GM19467 (cell line): Measurements from ENCODE around the gene KCNE2.
A peak's percentile ranks its signal among the peaks of the same experiment; 100 is the strongest.

Experiments
- ATAC-seq: cut with Tn5 transposase; IDR thresholded peaks from one replicate; pipeline ENCODE4 v1.9.1; 2021; ENCODE audit warnings: mild to moderate bottlenecking, moderate library complexity; ENCODE audit not compliant: unreplicated experiment

The KCNE2 gene

GRCh38 chr21:34363733-34364132 is at the start of gene KCNE2:
Gene KCNE2 (plus strand): TSS chr21:34364006. CDS start chr21:34370479, 6,473 bp downstream.
- no peak for ATAC-seq

- no peak for ATAC-seq
Observed at GRCh38 chr21:34319585-34319984, 44.2 kb upstream of the KCNE2 start.

GRCh38 chr21:34320011-34320410 is 43.8 kb upstream of the KCNE2 start:
- no peak for ATAC-seq

- no peak for ATAC-seq
Observed at GRCh38 chr21:34330055-34330454, 33.8 kb upstream of the KCNE2 start.

- no peak for ATAC-seq
Observed at GRCh38 chr21:34331726-34332125, 32.1 kb upstream of the KCNE2 start.

GRCh38 chr21:34332347-34332746 is 31.5 kb upstream of the KCNE2 start:
- no peak for ATAC-seq

- ATAC-seq = no peak
Observed at GRCh38 chr21:34333121-34333739, 30.6 kb upstream of the KCNE2 start.

GRCh38 chr21:34335316-34335715 is 28.5 kb upstream of the KCNE2 start:
- no peak for ATAC-seq

- no peak for ATAC-seq
Observed at GRCh38 chr21:34336245-34336644, 27.6 kb upstream of the KCNE2 start.

- ATAC-seq = no peak
Observed at GRCh38 chr21:34336756-34337391, 26.9 kb upstream of the KCNE2 start.

- ATAC-seq = no peak
Observed at GRCh38 chr21:34337741-34338140, 26.1 kb upstream of the KCNE2 start.

- no peak for ATAC-seq
Observed at GRCh38 chr21:34338226-34338625, 25.6 kb upstream of the KCNE2 start.

- ATAC-seq = no peak
Observed at GRCh38 chr21:34340061-34340460, 23.7 kb upstream of the KCNE2 start.

- no peak for ATAC-seq
Observed at GRCh38 chr21:34342476-34342875, 21.3 kb upstream of the KCNE2 start.

GRCh38 chr21:34343347-34343746 is 20.5 kb upstream of the KCNE2 start:
- no peak for ATAC-seq

GRCh38 chr21:34343838-34344381 is 19.9 kb upstream of the KCNE2 start:
- ATAC-seq = no peak

GRCh38 chr21:34344584-34344983 is 19.2 kb upstream of the KCNE2 start:
- no peak for ATAC-seq

- ATAC-seq = no peak
Observed at GRCh38 chr21:34345091-34345871, 18.5 kb upstream of the KCNE2 start.

- no peak for ATAC-seq
Observed at GRCh38 chr21:34345892-34346291, 17.9 kb upstream of the KCNE2 start.

- ATAC-seq = no peak
Observed at GRCh38 chr21:34348890-34349519, 14.8 kb upstream of the KCNE2 start.

GRCh38 chr21:34351786-34352241 is 12.0 kb upstream of the KCNE2 start:
- ATAC-seq = peak; percentile 85
